Thyroid gland (tissue), 4 donors: ENCODE measurements around the gene FTH1. TPM values are rescaled to one million over a fixed set of nuclear protein-coding genes. Genes with fewer than 3 reads are reported as not detected.

Experiments
- DNase-seq, 2 donors: peaks; one replicate each; pipeline ENCODE4 v3.0.0-alpha.2; 2019
- H3K27ac ChIP-seq, 3 donors: fragments of 200-600 bp; sonication (generic); 1 replicate in 2 of 3; 2 replicates in 1 of 3; pipeline ENCODE4 v1.5.1; 2016 to 2019; ENCODE audit warnings: mild to moderate bottlenecking in 1 of 3, moderate library complexity in 1 of 3
- H3K27me3 ChIP-seq: fragments of 200-600 bp; sonication (generic); one replicate; pipeline ENCODE4 v1.5.1; 2019
- H3K36me3 ChIP-seq, 2 donors: fragments of 200-600 bp; sonication (generic); one replicate each; pipeline ENCODE4 v1.5.1; 2016 to 2019
- H3K4me1 ChIP-seq, 2 donors: fragments of 200-600 bp; sonication (generic); one replicate each; pipeline ENCODE4 v1.5.1; 2017 to 2019
- H3K4me3 ChIP-seq, 3 donors: fragments of 200-600 bp; sonication (generic); replicated peaks in 1 of 3; 1 replicate in 2 of 3; 2 replicates in 1 of 3; pipeline ENCODE4 v1.5.1; 2016; ENCODE audit warnings: mild to moderate bottlenecking in 1 of 3
- H3K9me3 ChIP-seq: fragments of 200-600 bp; sonication (generic); one replicate; pipeline ENCODE4 v1.5.1; 2017
- POLR2A ChIP-seq, 2 donors: fragments of 450-650 bp; IDR thresholded peaks; one replicate each; pipeline ENCODE4 v1.6.1; 2017; ENCODE audit warnings: antibody characterized with exemption in 2 of 2, mild to moderate bottlenecking in 2 of 2, moderate library complexity in 1 of 2
- WGBS, 2 donors: methylation state at CpG; one replicate each; pipeline ENCODE4 v1.1.5; 2017; 5-methylcytosine and 5-hydroxymethylcytosine counted together
- intact Hi-C: fragments of 100-400 bp; cut with DNase I; formaldehyde crosslinking; loops from one replicate; pipeline ENCODE4 v1.15.1; 2023
- total RNA-seq, 4 donors: library from RNA; depleted of rRNA; stranded (reverse); fragments of >200 nt; gene quantifications; one replicate each; pipeline ENCODE4 v1.2.3, GENCODE V29; 2016
- TF ChIP-seq, protein P1 (sequence below), 6 experiments: fragments of 200-600 bp in 3 of 6; fragments of 450-650 bp in 3 of 6; sonication (generic) in 3 of 6; IDR thresholded peaks; one replicate each; pipeline ENCODE4 v1.5.1; 2016 to 2019; ENCODE audit warnings: antibody characterized with exemption in 6 of 6, mild to moderate bottlenecking in 2 of 6, inconsistent platforms in 1 of 6, moderate library complexity in 1 of 6

Gene FTH1
- total RNA-seq, 4 donors from 2014 or later, result 2,377 to 4,120 (median 2,918) TPM

DNA sequence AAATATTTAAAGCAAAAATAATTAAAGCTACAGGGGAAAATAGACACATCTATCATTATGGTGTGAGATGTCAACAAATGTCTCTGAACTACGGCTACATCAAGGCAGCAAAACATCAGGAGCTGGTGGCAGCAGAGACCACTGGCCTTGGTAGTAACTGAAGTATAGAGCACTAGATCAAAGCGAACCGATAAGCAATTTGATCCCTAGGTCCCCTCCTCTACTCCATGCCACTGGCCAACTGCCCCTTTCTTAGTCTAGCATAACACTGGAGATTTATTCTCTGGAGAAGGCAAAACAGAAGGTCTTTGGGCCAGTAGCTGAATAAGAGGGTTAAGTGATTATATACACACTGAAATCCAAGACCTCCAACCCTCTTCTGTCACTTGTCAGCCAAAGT is 36.5 kb downstream of the FTH1 start:
- Histone ChIP-seq H3K27ac (no peak overlapping the region), H3K4me1 (no peaks in the 10 kb centered on the region), H3K4me3 (no peak overlapping the region), H3K9me3 (no peaks in the 10 kb centered on the region), H3K36me3 (no peaks in the 10 kb centered on the region), H3K27me3 (no peaks in the 10 kb centered on the region)
- intact Hi-C loops, result no loop called here
- 83 to 84% methylated on average over 3 of the region's 3 CpGs for WGBS, 2 donors
- no peak for DNase-seq
- TF ChIP-seq POLR2A (IDR thresholded peaks at IDR 0.05), result no peak
- TF ChIP-seq, protein P1, sequence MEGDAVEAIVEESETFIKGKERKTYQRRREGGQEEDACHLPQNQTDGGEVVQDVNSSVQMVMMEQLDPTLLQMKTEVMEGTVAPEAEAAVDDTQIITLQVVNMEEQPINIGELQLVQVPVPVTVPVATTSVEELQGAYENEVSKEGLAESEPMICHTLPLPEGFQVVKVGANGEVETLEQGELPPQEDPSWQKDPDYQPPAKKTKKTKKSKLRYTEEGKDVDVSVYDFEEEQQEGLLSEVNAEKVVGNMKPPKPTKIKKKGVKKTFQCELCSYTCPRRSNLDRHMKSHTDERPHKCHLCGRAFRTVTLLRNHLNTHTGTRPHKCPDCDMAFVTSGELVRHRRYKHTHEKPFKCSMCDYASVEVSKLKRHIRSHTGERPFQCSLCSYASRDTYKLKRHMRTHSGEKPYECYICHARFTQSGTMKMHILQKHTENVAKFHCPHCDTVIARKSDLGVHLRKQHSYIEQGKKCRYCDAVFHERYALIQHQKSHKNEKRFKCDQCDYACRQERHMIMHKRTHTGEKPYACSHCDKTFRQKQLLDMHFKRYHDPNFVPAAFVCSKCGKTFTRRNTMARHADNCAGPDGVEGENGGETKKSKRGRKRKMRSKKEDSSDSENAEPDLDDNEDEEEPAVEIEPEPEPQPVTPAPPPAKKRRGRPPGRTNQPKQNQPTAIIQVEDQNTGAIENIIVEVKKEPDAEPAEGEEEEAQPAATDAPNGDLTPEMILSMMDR (IDR thresholded peaks at IDR 0.05), result no peak

DNA sequence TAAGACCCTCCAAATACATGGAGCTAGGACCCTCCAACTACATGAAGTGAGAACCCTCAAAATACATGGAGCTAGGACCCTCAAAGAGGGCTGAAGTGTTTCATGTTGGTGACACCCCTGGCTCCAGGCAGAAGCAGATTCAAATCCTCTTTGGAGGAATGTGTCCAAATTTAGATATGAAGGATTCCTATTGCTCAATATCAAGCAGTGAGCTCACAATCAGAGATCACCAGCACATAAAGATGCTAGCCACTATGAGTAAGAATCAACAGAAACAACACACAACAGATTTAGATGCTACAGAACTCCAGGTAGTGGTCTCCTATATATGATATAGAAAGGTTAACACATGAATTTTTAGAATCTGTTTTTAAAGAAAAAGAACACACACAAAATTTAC is 38.8 kb downstream of the FTH1 start:
- Histone ChIP-seq H3K4me1 (peaks cover 0 to 7% of the 10 kb centered on the region in 2 donors), H3K4me3 (no peak overlapping the region), H3K27ac (no peak overlapping the region), H3K36me3 (no peaks in the 10 kb centered on the region), H3K9me3 (no peaks in the 10 kb centered on the region), H3K27me3 (no peaks in the 10 kb centered on the region)
- TF ChIP-seq, protein P1 (IDR thresholded peaks at IDR 0.05), result no peak
- TF ChIP-seq POLR2A (IDR thresholded peaks at IDR 0.05), result no peak
- intact Hi-C loops, result no loop called here
- DNase-seq, result no peak

DNA sequence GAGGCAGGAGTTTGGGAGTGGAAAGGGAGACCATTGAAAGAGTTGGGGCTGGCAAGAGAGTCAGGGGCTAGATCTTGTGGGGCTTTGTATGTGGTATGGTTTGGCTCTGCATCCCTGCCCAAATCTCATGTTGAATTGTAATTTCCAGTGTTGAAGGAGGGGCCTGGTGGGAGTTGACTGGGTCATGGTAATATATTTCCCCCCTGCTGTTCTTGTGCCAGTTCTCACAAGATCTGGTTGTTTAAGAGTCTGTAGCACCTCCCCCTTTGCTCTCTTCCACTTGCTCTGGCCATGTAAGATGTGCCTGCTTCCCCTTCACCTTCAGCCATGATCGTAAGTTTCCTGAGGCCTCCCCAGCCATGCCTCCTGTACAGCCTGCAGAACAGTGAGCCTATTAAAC is 39.9 kb downstream of the FTH1 start:
- WGBS, 2 donors, result 97 to 100% methylated on average over 1 of the region's 1 CpG

DNA sequence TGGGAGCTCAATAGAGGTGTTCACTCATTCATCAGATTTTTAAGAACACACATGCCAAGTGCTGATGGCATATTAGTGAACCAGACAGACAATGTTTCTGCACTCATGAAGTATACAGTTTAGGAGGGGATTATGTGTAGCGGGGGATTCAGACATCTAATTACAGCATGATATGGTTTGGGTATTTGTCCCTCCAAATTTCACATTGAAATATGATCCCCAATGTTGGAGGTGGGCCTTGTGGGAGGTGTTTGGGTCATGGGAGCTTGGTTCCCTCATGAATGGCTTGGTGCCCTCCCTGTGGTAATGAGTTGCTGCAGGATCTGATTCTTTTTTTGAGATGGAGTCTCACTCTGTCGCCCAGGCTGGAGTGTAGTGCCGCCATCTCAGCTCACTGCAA is 41.2 kb downstream of the FTH1 start:
- Histone ChIP-seq H3K36me3 (no peaks in the 10 kb centered on the region), H3K4me1 (peaks cover 3 to 23% of the 10 kb centered on the region in 2 donors), H3K4me3 (no peak overlapping the region), H3K9me3 (no peaks in the 10 kb centered on the region), H3K27me3 (no peaks in the 10 kb centered on the region), H3K27ac (no peak overlapping the region)
- no peak for DNase-seq
- WGBS, 2 donors, result 91 to 98% methylated on average over 3 of the region's 3 CpGs
- TF ChIP-seq, protein P1 (IDR thresholded peaks at IDR 0.05), result no peak
- no peak for TF ChIP-seq POLR2A (IDR thresholded peaks at IDR 0.05)
- intact Hi-C loops, result no loop called here

More for the DNA sequence above, 39.9 kb downstream of the FTH1 start:
- intact Hi-C loops, result no loop called here
- no peaks in the 10 kb centered on the region for H3K27me3 ChIP-seq
- H3K36me3 ChIP-seq, result no peaks in the 10 kb centered on the region
- H3K27ac ChIP-seq, result no peak overlapping the region
- no peak for TF ChIP-seq POLR2A (IDR thresholded peaks at IDR 0.05)
- TF ChIP-seq, protein P1 (IDR thresholded peaks at IDR 0.05), result no peak
- no peak overlapping the region for H3K4me3 ChIP-seq
- DNase-seq, result no peak
- H3K4me1 ChIP-seq, result peaks cover 0 to 18% of the 10 kb centered on the region in 2 donors
- H3K9me3 ChIP-seq, result no peaks in the 10 kb centered on the region

DNA sequence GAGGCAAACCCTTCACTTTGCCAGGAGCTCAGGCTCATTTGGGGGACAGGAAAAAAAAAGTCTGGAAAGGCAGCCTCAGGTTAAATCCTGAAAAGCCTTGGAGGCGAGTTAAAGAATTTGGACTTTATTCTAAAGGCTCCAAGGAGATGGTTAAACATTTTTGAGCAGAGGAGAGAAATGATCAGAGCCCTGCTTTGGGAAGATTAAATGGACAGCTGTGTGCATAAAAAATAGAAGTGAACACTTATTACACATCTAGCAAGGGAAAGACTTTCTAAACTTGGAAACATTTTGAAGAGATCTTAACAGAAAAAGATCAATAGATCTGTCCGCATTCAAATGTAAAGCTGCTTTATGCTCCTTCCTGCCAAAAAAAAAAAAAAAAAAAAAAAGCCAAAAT is 41.7 kb downstream of the FTH1 start:
- Histone ChIP-seq H3K36me3 (no peaks in the 10 kb centered on the region), H3K4me3 (no peak overlapping the region), H3K4me1 (peaks cover 3 to 23% of the 10 kb centered on the region in 2 donors), H3K27me3 (no peaks in the 10 kb centered on the region), H3K9me3 (no peaks in the 10 kb centered on the region), H3K27ac (no peak overlapping the region)
- intact Hi-C loops, result no loop called here
- 91% methylated on average over 2 of the region's 2 CpGs for WGBS, 2 donors
- TF ChIP-seq, protein P1 (IDR thresholded peaks at IDR 0.05), result no peak
- no peak for TF ChIP-seq POLR2A (IDR thresholded peaks at IDR 0.05)
- no peak for DNase-seq
